GM13976 (cell line): ENCODE results near the gene EPN2.

Experiments
- DNase-seq: peaks from one replicate; pipeline ENCODE4 v3.0.0; 2012; ENCODE audit warnings: low spot score
- CTCF ChIP-seq: IDR thresholded peaks from 2 replicates; pipeline ENCODE4 v1.5.1; 2012; ENCODE audit warnings: borderline replicate concordance, mild to moderate bottlenecking; ENCODE audit not compliant: insufficient read depth; ENCODE audit errors: extremely low read depth, missing control alignments, control extremely low read depth
- in situ Hi-C: fragments of 300-500 bp; cut with MboI; formaldehyde crosslinking; loops from one replicate; pipeline ENCODE4 v1.12.0; 2022; ENCODE audit warnings: low sequenced_read_pairs, mixed read lengths, inconsistent platforms; ENCODE audit not compliant: unreplicated experiment

The EPN2 gene

GRCh38 chr17:19261426-19261825 is 24.3 kb downstream of the EPN2 start:
- no peak for TF ChIP-seq CTCF
- no peak for DNase-seq
- in situ Hi-C loops, result no loop called here

- DNase-seq, result no peak
- TF ChIP-seq CTCF, result no peak
- in situ Hi-C loops, result no loop called here
These were observed 25.8 kb downstream of the EPN2 start for GRCh38 chr17:19262650-19263631.

GRCh38 chr17:19263641-19264051 is 26.5 kb downstream of the EPN2 start:
- in situ Hi-C loops, result no loop called here
- DNase-seq, result no peak

GRCh38 chr17:19264268-19264667 is 27.1 kb downstream of the EPN2 start:
- TF ChIP-seq CTCF, result no peak
- no peak for DNase-seq
- in situ Hi-C loops, result no loop called here

More at GRCh38 chr17:19263641-19264051, 26.5 kb downstream of the EPN2 start:
- TF ChIP-seq CTCF, result no peak

- in situ Hi-C loops, result no loop called here
- TF ChIP-seq CTCF, result no peak
- no peak for DNase-seq
These were observed 27.5 kb downstream of the EPN2 start for GRCh38 chr17:19264681-19265080.

- in situ Hi-C loops, result no loop called here
- no peak for DNase-seq
- no peak for TF ChIP-seq CTCF
These were observed 28.6 kb downstream of the EPN2 start for GRCh38 chr17:19265755-19266154.
